SK-MEL-5 (cell line): ENCODE data around the gene WNT7B. TPM values are rescaled to one million over a fixed set of nuclear protein-coding genes. Genes with fewer than 3 reads are reported as not detected.
A peak's percentile ranks its signal among the peaks of the same experiment; 100 is the strongest.
"Not testable (repeated sequence)": the region's sequence is repeated elsewhere in the genome, so short reads cannot be mapped to it uniquely, and the experiment has no call there.

Source experiments
- DNase-seq: peaks from one replicate; pipeline ENCODE4 v3.0.0-alpha.2; 2016; ENCODE audit warnings: low read depth, low spot score
- in situ Hi-C: cut with HindIII; loops from 2 replicates; pipeline ENCODE4 v1.10.0; 2016; ENCODE audit warnings: low sequenced_read_pairs, high pct_unique_total_duplicates, low pct_unique_long_range_greater_than_20kb
- total RNA-seq: library from RNA; depleted of rRNA; stranded (reverse); fragments of >200 nt; shearing (Covaris generic); gene quantifications from 2 replicates; pipeline ENCODE4 v1.2.3, GENCODE V29; 2014

Gene WNT7B
- total RNA-seq, 1 experiment from 2014 or later = not detected

GRCh38 chr22:46010951-46011626 is 34.1 kb upstream of the WNT7B start:
- in situ Hi-C loops = loop anchor here (25.0 kb wide), 2 partner anchors 126 to 301 kb away; no protein-coding TSS in a partner anchor
- no peak for DNase-seq

- in situ Hi-C loops = loop anchor here (25.0 kb wide), 2 partner anchors 127 to 302 kb away; no protein-coding TSS in a partner anchor
- peak; percentile 39 for DNase-seq
Measured at GRCh38 chr22:46010207-46010867, 33.4 kb upstream of the WNT7B start.

GRCh38 chr22:46009730-46010129 is 32.8 kb upstream of the WNT7B start:
- in situ Hi-C loops = loop anchor here (25.0 kb wide), 2 partner anchors 128 to 303 kb away; no protein-coding TSS in a partner anchor
- DNase-seq = no peak

GRCh38 chr22:46008836-46009596 is 32.1 kb upstream of the WNT7B start:
- in situ Hi-C loops = loop anchor here (25.0 kb wide), 2 partner anchors 128 to 303 kb away; no protein-coding TSS in a partner anchor
- DNase-seq = no peak

GRCh38 chr22:46008291-46008690 is 31.3 kb upstream of the WNT7B start:
- no peak for DNase-seq
- in situ Hi-C loops = loop anchor here (25.0 kb wide), 2 partner anchors 129 to 304 kb away; no protein-coding TSS in a partner anchor

- in situ Hi-C loops = loop anchor here (25.0 kb wide), 2 partner anchors 129 to 304 kb away; no protein-coding TSS in a partner anchor
- DNase-seq = no peak
Measured at GRCh38 chr22:46007848-46008261, 30.9 kb upstream of the WNT7B start.

GRCh38 chr22:46007003-46007847 is 30.3 kb upstream of the WNT7B start:
- DNase-seq = no peak
- in situ Hi-C loops = loop anchor here (25.0 kb wide), 2 partner anchors 130 to 305 kb away; no protein-coding TSS in a partner anchor

- in situ Hi-C loops = loop anchor here (25.0 kb wide), 2 partner anchors 131 to 306 kb away; no protein-coding TSS in a partner anchor
- peak; percentile 82 for DNase-seq
Measured at GRCh38 chr22:46006379-46007002, 29.5 kb upstream of the WNT7B start.

- in situ Hi-C loops = loop anchor here (25.0 kb wide), 2 partner anchors 132 to 307 kb away; no protein-coding TSS in a partner anchor
- DNase-seq = not testable (repeated sequence)
Measured at GRCh38 chr22:46005116-46005705, 28.2 kb upstream of the WNT7B start.

- in situ Hi-C loops = loop anchor here (25.0 kb wide), 2 partner anchors 133 to 308 kb away; no protein-coding TSS in a partner anchor
- DNase-seq = no peak
Measured at GRCh38 chr22:46004105-46004866, 27.3 kb upstream of the WNT7B start.

- in situ Hi-C loops = loop anchor here (25.0 kb wide), 2 partner anchors 134 to 309 kb away; no protein-coding TSS in a partner anchor
- no peak for DNase-seq
Measured at GRCh38 chr22:46003271-46004091, 26.5 kb upstream of the WNT7B start.

- in situ Hi-C loops = loop anchor here (25.0 kb wide), 2 partner anchors 134 to 309 kb away; no protein-coding TSS in a partner anchor
Measured at GRCh38 chr22:46002757-46003270, 25.9 kb upstream of the WNT7B start.

GRCh38 chr22:46001426-46002106 is 24.6 kb upstream of the WNT7B start:
- DNase-seq = no peak
- in situ Hi-C loops = loop anchor here (25.0 kb wide), 2 partner anchors 136 to 311 kb away; no protein-coding TSS in a partner anchor

More at GRCh38 chr22:46002757-46003270, 25.9 kb upstream of the WNT7B start:
- DNase-seq = no peak

GRCh38 chr22:46001046-46001425 is 24.1 kb upstream of the WNT7B start:
- in situ Hi-C loops = loop anchor here (25.0 kb wide), 2 partner anchors 136 to 311 kb away; no protein-coding TSS in a partner anchor
- DNase-seq = no peak
